ENCODE data around the gene MSRB3. TPM values are rescaled to one million over a fixed set of nuclear protein-coding genes. Genes with fewer than 3 reads are reported as not detected.
"Not testable (repeated sequence)": the region's sequence is repeated elsewhere in the genome, so short reads cannot be mapped to it uniquely, and the experiment has no call there.

MSRB3 gene
- total RNA-seq, 1 donor from 2014 or later, result 66.5 TPM

- no peak for DNase-seq (ENCODE audit: low spot score)
These were observed 8.9 kb downstream of the MSRB3 start for GRCh38 chr12:65287426-65287825.

GRCh38 chr12:65292241-65292640, 13.8 kb downstream of the MSRB3 start:
- no peak for DNase-seq (ENCODE audit: low spot score)

GRCh38 chr12:65293735-65294134, 15.3 kb downstream of the MSRB3 start:
- DNase-seq (ENCODE audit: low spot score), result no peak

- no peak for DNase-seq (ENCODE audit: low spot score)
These were observed 16.3 kb downstream of the MSRB3 start for GRCh38 chr12:65294641-65295262.

- no peak for DNase-seq (ENCODE audit: low spot score)
These were observed 18.2 kb downstream of the MSRB3 start for GRCh38 chr12:65296508-65297265.

GRCh38 chr12:65300097-65300496, 21.6 kb downstream of the MSRB3 start:
- no peak for DNase-seq (ENCODE audit: low spot score)

GRCh38 chr12:65300679-65301349, 22.3 kb downstream of the MSRB3 start:
- DNase-seq (ENCODE audit: low spot score), result no peak

- no peak for DNase-seq (ENCODE audit: low spot score)
These were observed 24.4 kb downstream of the MSRB3 start for GRCh38 chr12:65302891-65303290.

GRCh38 chr12:65305346-65305950, 27.0 kb downstream of the MSRB3 start:
- no peak for DNase-seq (ENCODE audit: low spot score)

- DNase-seq (ENCODE audit: low spot score), result no peak
These were observed 28.1 kb downstream of the MSRB3 start for GRCh38 chr12:65306366-65307168.

GRCh38 chr12:65307169-65307501, 28.7 kb downstream of the MSRB3 start:
- DNase-seq (ENCODE audit: low spot score), result no peak

GRCh38 chr12:65308006-65308405, 29.5 kb downstream of the MSRB3 start:
- DNase-seq (ENCODE audit: low spot score), result no peak

GRCh38 chr12:65308601-65309071, 30.2 kb downstream of the MSRB3 start:
- no peak for DNase-seq (ENCODE audit: low spot score)

- no peak for DNase-seq (ENCODE audit: low spot score)
These were observed 32.8 kb downstream of the MSRB3 start for GRCh38 chr12:65311260-65311659.

- no peak for DNase-seq (ENCODE audit: low spot score)
These were observed 35.3 kb downstream of the MSRB3 start for GRCh38 chr12:65313719-65314317.

- not testable (repeated sequence) for DNase-seq (ENCODE audit: low spot score)
These were observed 36.8 kb downstream of the MSRB3 start for GRCh38 chr12:65315238-65315637.

- DNase-seq (ENCODE audit: low spot score), result no peak
These were observed 39.8 kb downstream of the MSRB3 start for GRCh38 chr12:65318186-65318685.

GRCh38 chr12:65319688-65320200, 41.3 kb downstream of the MSRB3 start:
- no peak for DNase-seq (ENCODE audit: low spot score)

- no peak for DNase-seq (ENCODE audit: low spot score)
These were observed 44.6 kb downstream of the MSRB3 start for GRCh38 chr12:65323070-65323469.

- no peak for DNase-seq (ENCODE audit: low spot score)
These were observed 45.6 kb downstream of the MSRB3 start for GRCh38 chr12:65324056-65324455.

GRCh38 chr12:65324551-65324950, 46.1 kb downstream of the MSRB3 start:
- no peak for DNase-seq (ENCODE audit: low spot score)

Data from ureter (tissue), 1 donor.